ENCODE data around the gene SIN3B.

The SIN3B gene

GRCh38 chr19:16928916-16929315 is 99.7 kb downstream of the SIN3B start:
- Histone ChIP-seq H3K36me3 (ENCODE audit: control insufficient read depth in 2 of 2, insufficient read depth in 1 of 2, low read length in 2 of 2) (no peaks in the 10 kb centered on the region), H3K27ac (ENCODE audit: extremely low read depth, low read depth, low read length) (no peak overlapping the region), H3K4me3 (ENCODE audit: low read depth, low read length) (no peak overlapping the region), H3K4me1 (ENCODE audit: control insufficient read depth, insufficient read depth, low read length) (no peaks in the 10 kb centered on the region), H3K9me3 (ENCODE audit: control insufficient read depth, insufficient read depth, low read depth, low read length) (no peaks in the 10 kb centered on the region)
- ChIA-PET POLR2A (no interaction called here), CTCF (no interaction called here)
- TF ChIP-seq ZNF692 (tag by site-specific recombination; IDR thresholded peaks at IDR 0.05): no peak
- TF ChIP-seq ZNF518A (tag by site-specific recombination; conservative IDR thresholded peaks at IDR 0.05; ENCODE audit: low read depth): no peak
- TF ChIP-seq ZNF530 (tag by site-specific recombination; IDR thresholded peaks at IDR 0.05; ENCODE audit: low read depth): no peak
- TF ChIP-seq ZNF629 (tag by site-specific recombination; IDR thresholded peaks at IDR 0.05): no peak
- TF ChIP-seq ZNF704 (tag by site-specific recombination; IDR thresholded peaks at IDR 0.05): no peak
- no peak for TF ChIP-seq ZNF280D (tag by site-specific recombination; IDR thresholded peaks at IDR 0.05)
- no peak for TF ChIP-seq ZNF221 (tag by site-specific recombination; IDR thresholded peaks at IDR 0.05; ENCODE audit: borderline replicate concordance)
- no peak for TF ChIP-seq ZNF404 (tag by site-specific recombination; IDR thresholded peaks at IDR 0.05)
- TF ChIP-seq ZNF837 (tag by site-specific recombination; IDR thresholded peaks at IDR 0.05): no peak
- no peak for TF ChIP-seq ZNF112 (tag by site-specific recombination; IDR thresholded peaks at IDR 0.05)
- no peak for TF ChIP-seq ZNF19 (tag by site-specific recombination; IDR thresholded peaks at IDR 0.05; ENCODE audit: low read depth)
- no peak for TF ChIP-seq ZNF561 (tag by site-specific recombination; IDR thresholded peaks at IDR 0.05; ENCODE audit: borderline replicate concordance)
- TF ChIP-seq PATZ1 (tag by site-specific recombination; IDR thresholded peaks at IDR 0.05): no peak
- TF ChIP-seq YY1 (tag by site-specific recombination; IDR thresholded peaks at IDR 0.05): no peak
- TF ChIP-seq ZNF362 (tag by site-specific recombination; IDR thresholded peaks at IDR 0.05): no peak
- TF ChIP-seq ZBTB26 (tag by site-specific recombination; optimal IDR thresholded peaks at IDR 0.05): no peak
- no peak for TF ChIP-seq ZNF24 (tag by site-specific recombination; IDR thresholded peaks at IDR 0.05)
- no peak for TF ChIP-seq ZNF747 (tag by site-specific recombination; IDR thresholded peaks at IDR 0.05)
- TF ChIP-seq ZNF169 (tag by site-specific recombination; IDR thresholded peaks at IDR 0.05): no peak
- TF ChIP-seq KLF10 (tag by site-specific recombination; IDR thresholded peaks at IDR 0.05): no peak
